Measurements from ENCODE around the gene PGBD5. TPM values are rescaled to one million over a fixed set of nuclear protein-coding genes. Genes with fewer than 3 reads are reported as not detected.

Gene PGBD5
- total RNA-seq, 3 donors from 2014 or later (not counting 1 experiment from before 2014, with no cell fraction given), result 0.02 to 0.90 TPM; not detected in 1

DNA sequence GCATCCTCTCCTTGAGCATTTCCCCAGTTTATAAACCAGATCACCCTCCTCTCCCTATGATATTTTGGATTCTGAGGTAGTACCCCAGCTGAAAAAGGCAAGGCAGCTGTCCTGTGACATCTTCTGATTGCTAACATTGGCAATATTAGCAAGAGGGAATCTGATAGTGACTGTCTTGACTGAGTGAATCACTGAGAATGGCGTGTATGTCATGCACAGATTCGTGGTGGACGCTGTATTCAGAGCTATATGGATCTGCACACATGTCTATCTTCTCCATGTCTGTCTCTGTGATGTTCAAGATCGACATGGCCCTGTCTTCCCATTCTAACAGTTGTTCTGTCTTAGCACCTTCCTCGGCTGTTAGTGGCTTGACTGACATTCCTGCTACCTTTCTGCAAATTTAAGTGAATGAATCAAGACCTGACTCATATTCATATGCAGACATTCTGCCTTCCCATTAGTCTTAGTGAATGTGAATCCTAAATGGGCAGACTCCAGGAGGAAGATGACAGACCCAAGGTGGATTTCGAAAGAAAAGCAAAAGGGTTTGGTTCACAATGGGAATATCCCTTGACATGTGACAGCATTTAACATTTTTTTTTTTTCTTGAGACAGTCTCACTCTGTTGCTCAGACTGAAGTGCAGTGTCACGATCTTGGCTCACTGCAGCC is 97.7 kb downstream of the PGBD5 start:
- Mint-ChIP-seq H3K4me3 (no peak overlapping the region), H3K27me3 (ENCODE audit: low read depth in 2 of 2) (peaks cover 7% of the 10 kb centered on the region in 2 donors), H3K4me1 (no peaks in the 10 kb centered on the region), H3K9me3 (no peaks in the 10 kb centered on the region), H3K27ac (no peak overlapping the region), H3K36me3 (no peaks in the 10 kb centered on the region)
- Histone ChIP-seq H3K27ac (ENCODE audit: low read length) (no peak overlapping the region), H3K4me3 (ENCODE audit: low read length) (no peak overlapping the region), H3K36me3 (ENCODE audit: control insufficient read depth, insufficient read depth, low read length) (no peaks in the 10 kb centered on the region), H3K27me3 (ENCODE audit: control insufficient read depth, insufficient read depth, low read length) (no peaks in the 10 kb centered on the region), H3K9me3 (ENCODE audit: control insufficient read depth, insufficient read depth, low read length) (no peaks in the 10 kb centered on the region), H3K4me1 (ENCODE audit: control insufficient read depth, insufficient read depth, low read length) (no peaks in the 10 kb centered on the region)
- intact Hi-C loops (cut with micrococcal nuclease), result no loop called here
- TF ChIP-seq, protein P1, sequence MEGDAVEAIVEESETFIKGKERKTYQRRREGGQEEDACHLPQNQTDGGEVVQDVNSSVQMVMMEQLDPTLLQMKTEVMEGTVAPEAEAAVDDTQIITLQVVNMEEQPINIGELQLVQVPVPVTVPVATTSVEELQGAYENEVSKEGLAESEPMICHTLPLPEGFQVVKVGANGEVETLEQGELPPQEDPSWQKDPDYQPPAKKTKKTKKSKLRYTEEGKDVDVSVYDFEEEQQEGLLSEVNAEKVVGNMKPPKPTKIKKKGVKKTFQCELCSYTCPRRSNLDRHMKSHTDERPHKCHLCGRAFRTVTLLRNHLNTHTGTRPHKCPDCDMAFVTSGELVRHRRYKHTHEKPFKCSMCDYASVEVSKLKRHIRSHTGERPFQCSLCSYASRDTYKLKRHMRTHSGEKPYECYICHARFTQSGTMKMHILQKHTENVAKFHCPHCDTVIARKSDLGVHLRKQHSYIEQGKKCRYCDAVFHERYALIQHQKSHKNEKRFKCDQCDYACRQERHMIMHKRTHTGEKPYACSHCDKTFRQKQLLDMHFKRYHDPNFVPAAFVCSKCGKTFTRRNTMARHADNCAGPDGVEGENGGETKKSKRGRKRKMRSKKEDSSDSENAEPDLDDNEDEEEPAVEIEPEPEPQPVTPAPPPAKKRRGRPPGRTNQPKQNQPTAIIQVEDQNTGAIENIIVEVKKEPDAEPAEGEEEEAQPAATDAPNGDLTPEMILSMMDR (IDR thresholded peaks at IDR 0.05), result no peak
- ATAC-seq (no peak), DNase-seq (no peak)
- WGBS (ENCODE audit: insufficient coverage), result 85% methylated on average over 7 of the region's 7 CpGs

DNA sequence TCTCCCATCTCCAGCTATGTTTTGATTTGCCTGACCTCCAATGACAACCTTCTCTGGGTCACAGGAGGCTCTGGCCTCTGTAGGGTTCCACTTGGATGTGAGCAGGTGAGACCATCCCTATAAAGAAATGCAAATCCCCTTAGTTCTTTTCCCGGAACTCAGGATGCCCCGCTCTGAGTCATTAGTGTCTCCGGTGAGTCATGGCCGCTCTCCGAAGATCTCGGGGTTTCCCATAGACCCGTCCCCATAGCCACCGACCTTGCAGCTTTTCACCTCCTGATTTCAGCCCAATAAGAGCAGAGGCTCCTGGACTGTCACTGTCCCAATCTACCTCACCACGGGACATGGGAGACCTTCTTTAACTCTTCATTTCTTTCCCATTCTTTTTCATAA is 98.2 kb downstream of the PGBD5 start:
- Mint-ChIP-seq H3K4me1 (no peaks in the 10 kb centered on the region), H3K4me3 (no peak overlapping the region), H3K27me3 (ENCODE audit: low read depth in 2 of 2) (peaks cover 7% of the 10 kb centered on the region in 2 donors), H3K36me3 (no peaks in the 10 kb centered on the region), H3K9me3 (no peaks in the 10 kb centered on the region), H3K27ac (no peak overlapping the region)
- TF ChIP-seq, protein P1 (IDR thresholded peaks at IDR 0.05), result no peak
- Histone ChIP-seq H3K4me1 (ENCODE audit: control insufficient read depth, insufficient read depth, low read length) (no peaks in the 10 kb centered on the region), H3K27ac (ENCODE audit: low read length) (no peak overlapping the region), H3K4me3 (ENCODE audit: low read length) (no peak overlapping the region), H3K9me3 (ENCODE audit: control insufficient read depth, insufficient read depth, low read length) (no peaks in the 10 kb centered on the region), H3K27me3 (ENCODE audit: control insufficient read depth, insufficient read depth, low read length) (no peaks in the 10 kb centered on the region), H3K36me3 (ENCODE audit: control insufficient read depth, insufficient read depth, low read length) (no peaks in the 10 kb centered on the region)
- no peak for DNase-seq
- WGBS (ENCODE audit: insufficient coverage), result 69% methylated on average over 9 of the region's 9 CpGs
- intact Hi-C loops (cut with micrococcal nuclease), result no loop called here
- ATAC-seq, result no peak

DNA sequence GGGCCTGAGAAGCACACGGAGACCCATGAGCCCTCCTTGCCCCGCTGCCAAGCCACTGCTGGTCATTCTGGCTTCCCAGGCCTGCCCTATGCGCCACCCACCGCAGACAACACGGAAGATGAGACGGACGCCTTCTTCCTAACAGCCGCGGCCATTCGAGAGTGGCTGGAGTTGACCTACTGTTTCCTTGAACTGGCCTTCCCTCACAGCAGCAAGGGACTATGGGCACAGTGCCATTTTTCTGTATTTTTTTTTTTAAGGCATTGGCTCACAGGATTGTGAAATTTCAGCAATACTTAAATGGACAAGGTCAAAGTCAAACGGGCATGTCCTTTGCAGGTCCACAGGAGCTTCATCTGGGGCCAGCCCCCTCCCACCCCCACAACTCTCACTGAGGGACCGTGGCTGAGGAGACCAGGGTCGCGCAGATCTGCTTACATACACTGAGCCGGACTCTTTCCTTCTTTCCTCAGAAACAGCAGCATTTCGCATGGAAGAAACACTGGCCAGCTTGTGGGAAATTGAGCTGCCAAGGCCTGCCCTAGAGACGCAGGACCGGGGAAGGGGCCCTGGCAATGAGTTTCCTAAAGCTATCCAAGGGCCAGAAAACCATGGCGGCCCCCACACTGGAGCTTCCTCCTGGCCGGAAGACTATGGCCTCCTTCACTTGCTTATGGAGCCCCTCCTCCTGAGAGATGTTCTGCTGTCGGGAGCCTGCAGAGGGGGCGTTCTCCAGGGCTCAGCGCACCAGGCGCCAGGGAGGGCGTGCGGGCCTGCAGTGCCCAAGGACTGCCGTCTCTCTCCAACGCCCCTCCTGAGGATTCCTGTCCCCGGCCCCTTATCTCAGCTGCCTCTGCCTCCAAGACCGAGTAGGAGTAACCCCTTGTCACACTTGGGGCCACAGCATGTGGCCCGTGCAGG is 98.9 kb downstream of the PGBD5 start:
- TF ChIP-seq, protein P1 (IDR thresholded peaks at IDR 0.05), result no peak
- WGBS (ENCODE audit: insufficient coverage), result 87% methylated on average over 31 of the region's 31 CpGs
- H3K27me3 Mint-ChIP-seq (ENCODE audit: low read depth in 2 of 2), result peaks cover 7% of the 10 kb centered on the region in 2 donors
- H3K4me1 ChIP-seq (ENCODE audit: control insufficient read depth, insufficient read depth, low read length), result no peaks in the 10 kb centered on the region
- H3K4me3 ChIP-seq (ENCODE audit: low read length), result no peak overlapping the region
- no peak overlapping the region for H3K4me3 Mint-ChIP-seq
- H3K27ac ChIP-seq (ENCODE audit: low read length), result no peak overlapping the region
- H3K9me3 Mint-ChIP-seq, result no peaks in the 10 kb centered on the region
- H3K27me3 ChIP-seq (ENCODE audit: control insufficient read depth, insufficient read depth, low read length), result no peaks in the 10 kb centered on the region
- ATAC-seq (no peak), DNase-seq (no peak)
- intact Hi-C loops (cut with micrococcal nuclease), result no loop called here
- no peaks in the 10 kb centered on the region for H3K36me3 Mint-ChIP-seq
- no peaks in the 10 kb centered on the region for H3K36me3 ChIP-seq (ENCODE audit: control insufficient read depth, insufficient read depth, low read length)
- H3K9me3 ChIP-seq (ENCODE audit: control insufficient read depth, insufficient read depth, low read length), result no peaks in the 10 kb centered on the region
- H3K27ac Mint-ChIP-seq, result no peak overlapping the region
- H3K4me1 Mint-ChIP-seq, result no peaks in the 10 kb centered on the region
